IMR-90 (cell line): ENCODE measurements around the gene PVALEF. TPM values are rescaled to one million over a fixed set of nuclear protein-coding genes. Genes with fewer than 3 reads are reported as not detected.
A peak's percentile ranks its signal among the peaks of the same experiment; 100 is the strongest.

Source experiments
- ATAC-seq: fragments of 200-7000 bp; cut with Tn5 transposase; 2 replicates; pipeline ENCODE4 v1.9.1; 2020; ENCODE audit warnings: low read depth, mild to moderate bottlenecking, moderate library complexity
- BruUV-seq: library from RNA; stranded (reverse); fragments of 400-500 nt; replicated peaks from 2 replicates; lab custom pipeline; 2021; lab: Mats Ljungman, UMichigan
- CTCF ChIA-PET: fragments of 300-600 bp; formaldehyde crosslinking; extraction: SDS; loops from one replicate; lab custom pipeline; 2021; ENCODE audit warnings: antibody characterized with exemption; lab: Yijun Ruan, JAX
- POLR2A ChIA-PET: fragments of 300-600 bp; sonication (Branson Sonifier 250); formaldehyde crosslinking; loops from one replicate; lab custom pipeline; 2022; ENCODE audit warnings: antibody characterized with exemption; ENCODE audit not compliant: unreplicated experiment; lab: Charles Lee
- DNase-seq: peaks from one replicate; pipeline ENCODE4 v3.0.0; 2013
- H2AFZ ChIP-seq: replicated peaks from 2 replicates; pipeline ENCODE3; 2013; ENCODE audit warnings: low read length, mild to moderate bottlenecking; ENCODE audit not compliant: poor library complexity
- H2AK5ac ChIP-seq: 2 replicates; pipeline ENCODE4 v1.6.1; 2013; ENCODE audit warnings: low read depth, low read length, inconsistent platforms
- H2AK9ac ChIP-seq: replicated peaks from 2 replicates; pipeline ENCODE3; 2013; ENCODE audit warnings: mild to moderate bottlenecking, low read depth, low read length, moderate library complexity; ENCODE audit not compliant: poor library complexity
- H2BK120ac ChIP-seq: 2 replicates; pipeline ENCODE4 v1.6.1; 2013; ENCODE audit warnings: low read depth, low read length, inconsistent platforms
- H2BK15ac ChIP-seq: 3 replicates; pipeline ENCODE4 v1.6.1; 2013; ENCODE audit warnings: low read depth, low read length, inconsistent platforms
- H2BK20ac ChIP-seq: 2 replicates; pipeline ENCODE4 v1.6.1; 2013; ENCODE audit warnings: low read depth, mild to moderate bottlenecking, inconsistent platforms, low read length, moderate library complexity
- H2BK5ac ChIP-seq: 2 replicates; pipeline ENCODE4 v1.6.1; 2013; ENCODE audit warnings: mild to moderate bottlenecking, low read depth, low read length, inconsistent platforms; ENCODE audit not compliant: poor library complexity, severe bottlenecking
- H3K14ac ChIP-seq: replicated peaks from 2 replicates; pipeline ENCODE4 v1.6.1; 2013; ENCODE audit warnings: low read depth, low read length, inconsistent platforms
- H3K18ac ChIP-seq: 2 replicates; pipeline ENCODE4 v1.6.1; 2013; ENCODE audit warnings: low read depth, low read length, control low read depth
- H3K23ac ChIP-seq: 2 replicates; pipeline ENCODE4 v1.6.1; 2013; ENCODE audit warnings: low read depth, low read length, inconsistent platforms
- H3K27ac ChIP-seq: 2 replicates; pipeline ENCODE4 v1.5.1; 2013; ENCODE audit warnings: mild to moderate bottlenecking, control low read depth, low read length; ENCODE audit not compliant: insufficient read depth
- H3K27me3 ChIP-seq: 2 replicates; pipeline ENCODE4 v1.6.1; 2013; ENCODE audit warnings: low read length; ENCODE audit not compliant: control insufficient read depth, insufficient read depth
- H3K36me3 ChIP-seq: 2 replicates; pipeline ENCODE4 v1.6.1; 2013; ENCODE audit warnings: low read length, mixed read lengths; ENCODE audit not compliant: control insufficient read depth, insufficient read depth
- H3K4ac ChIP-seq: 2 replicates; pipeline ENCODE4 v1.6.1; 2013; ENCODE audit warnings: low read depth, low read length, inconsistent platforms
- H3K4me1 ChIP-seq: 2 replicates; pipeline ENCODE4 v1.6.1; 2013; ENCODE audit warnings: low read length, mixed read lengths; ENCODE audit not compliant: control insufficient read depth, insufficient read depth
- H3K4me2 ChIP-seq: 2 replicates; pipeline ENCODE4 v1.6.1; 2013; ENCODE audit warnings: low read depth, mild to moderate bottlenecking, control low read depth, low read length, moderate library complexity
- H3K4me3 ChIP-seq: 2 replicates; pipeline ENCODE4 v1.5.1; 2013; ENCODE audit warnings: low read depth, mild to moderate bottlenecking, control low read depth, low read length, moderate library complexity; ENCODE audit not compliant: insufficient read depth
- H3K56ac ChIP-seq: 2 replicates; pipeline ENCODE4 v1.6.1; 2013; ENCODE audit warnings: low read length, inconsistent platforms; ENCODE audit not compliant: insufficient read depth; ENCODE audit errors: extremely low read depth
- H3K79me1 ChIP-seq, 2 experiments: 2 replicates each; pipeline ENCODE4 v1.6.1; 2013; ENCODE audit warnings: low read length in 2 of 2, inconsistent platforms in 1 of 2, low read depth in 1 of 2
- H3K9ac ChIP-seq: 2 replicates; pipeline ENCODE4 v1.6.1; 2013; ENCODE audit warnings: low read depth, low read length, control low read depth
- H3K9me1 ChIP-seq: 2 replicates; pipeline ENCODE4 v1.6.1; 2013; ENCODE audit warnings: low read length, inconsistent platforms; ENCODE audit not compliant: insufficient read depth
- H3K9me3 ChIP-seq: 2 replicates; pipeline ENCODE4 v1.6.1; 2013; ENCODE audit warnings: low read length; ENCODE audit not compliant: control insufficient read depth, insufficient read depth
- H4K20me1 ChIP-seq: 2 replicates; pipeline ENCODE4 v1.6.1; 2013; ENCODE audit warnings: low read length, inconsistent platforms; ENCODE audit not compliant: insufficient read depth
- H4K5ac ChIP-seq: 2 replicates; pipeline ENCODE4 v1.6.1; 2013; ENCODE audit warnings: mild to moderate bottlenecking, low read depth, low read length, control low read depth
- H4K8ac ChIP-seq, 2 experiments: 2 replicates each; pipeline ENCODE4 v1.6.1; 2013; ENCODE audit warnings: low read depth in 2 of 2, low read length in 2 of 2, control low read depth in 1 of 2, inconsistent platforms in 1 of 2
- H4K91ac ChIP-seq: 2 replicates; pipeline ENCODE4 v1.6.1; 2013; ENCODE audit warnings: low read depth, low read length, inconsistent platforms; ENCODE audit not compliant: insufficient read depth
- BHLHE40 ChIP-seq: fragments of 150-350 bp; IDR thresholded peaks from 2 replicates; pipeline ENCODE4 v1.6.1; 2016; ENCODE audit warnings: mild to moderate bottlenecking, low read depth, low read length
- CEBPB ChIP-seq: IDR thresholded peaks from 2 replicates; pipeline ENCODE4 v1.6.1; 2012; ENCODE audit warnings: low read depth, low read length, improper control_type of control experiment
- CHD1 ChIP-seq: IDR thresholded peaks from 2 replicates; pipeline ENCODE4 v1.6.1; 2012; ENCODE audit warnings: low read depth, low read length, improper control_type of control experiment
- FOS ChIP-seq: fragments of 150-350 bp; IDR thresholded peaks from 2 replicates; pipeline ENCODE4 v1.6.1; 2016; ENCODE audit warnings: low read depth, low read length
- MAFK ChIP-seq: IDR thresholded peaks from 2 replicates; pipeline ENCODE4 v1.6.1; 2012; ENCODE audit warnings: low read depth, low read length, improper control_type of control experiment
- MAZ ChIP-seq: IDR thresholded peaks from 2 replicates; pipeline ENCODE4 v1.6.1; 2012; ENCODE audit warnings: low read depth, mild to moderate bottlenecking, low read length, improper control_type of control experiment, moderate library complexity, borderline replicate concordance
- NFE2L2 ChIP-seq: fragments of 150-350 bp; IDR thresholded peaks from 2 replicates; pipeline ENCODE4 v1.6.1; 2016; ENCODE audit warnings: low read depth, mild to moderate bottlenecking, low read length
- POLR2A ChIP-seq: IDR thresholded peaks from 2 replicates; pipeline ENCODE4 v1.6.1; 2012; ENCODE audit warnings: mild to moderate bottlenecking, low read depth, low read length
- RAD21 ChIP-seq: IDR thresholded peaks from 2 replicates; pipeline ENCODE4 v1.6.1; 2012; ENCODE audit warnings: low read length, improper control_type of control experiment
- RCOR1 ChIP-seq: IDR thresholded peaks from 2 replicates; pipeline ENCODE4 v1.6.1; 2012; ENCODE audit warnings: mild to moderate bottlenecking, low read length, improper control_type of control experiment; ENCODE audit not compliant: insufficient replicate concordance
- RFX5 ChIP-seq: IDR thresholded peaks from 2 replicates; pipeline ENCODE4 v1.8.0; 2012; ENCODE audit warnings: low read depth, mild to moderate bottlenecking, low read length, moderate library complexity
- WGBS, 2 experiments: methylation state at CpG; one replicate each; pipeline versions ENCODE4 v1.1.5 to v1.1.7; 2013; ENCODE audit warnings: missing lambda C conversion rate in 2 of 2; ENCODE audit not compliant: insufficient read length in 1 of 2; ENCODE audit errors: extremely low coverage in 2 of 2; 5-methylcytosine and 5-hydroxymethylcytosine counted together
- dilution Hi-C: fragments of 300-500 bp; cut with HindIII; formaldehyde crosslinking; loops from one replicate; pipeline ENCODE4 v1.14.3; 2018; ENCODE audit warnings: low sequenced_read_pairs; ENCODE audit not compliant: unreplicated experiment
- in situ Hi-C: fragments of 300-500 bp; cut with MboI; formaldehyde crosslinking; loops from 3 replicates; pipeline ENCODE4 v1.14.3; 2019; ENCODE audit warnings: low sequenced_read_pairs, inconsistent platforms, mixed read lengths
- intact Hi-C: fragments of 100-400 bp; cut with micrococcal nuclease; formaldehyde crosslinking; loops from 2 replicates; pipeline ENCODE4 v1.10.0; 2022
- polyA plus RNA-seq, 3 experiments: library from polyadenylated mRNA; depleted of rRNA; stranded (reverse); fragments of >200 nt; gene quantifications; 2 replicates each; pipeline ENCODE4 v1.2.3, GENCODE V29; 2012; ENCODE audit warnings: low replicate concordance in 1 of 3
- total RNA-seq: library from RNA; depleted of rRNA; stranded (reverse); fragments of >200 nt; gene quantifications from 2 replicates; pipeline ENCODE4 v1.2.3, GENCODE V29; 2012
- TF ChIP-seq, protein P1 (sequence below): conservative IDR thresholded peaks from 2 replicates; pipeline ENCODE4 v1.5.1; 2012; ENCODE audit warnings: mild to moderate bottlenecking, low read depth, low read length, improper control_type of control experiment
- TF ChIP-seq, protein P2 (sequence below): fragments of 150-350 bp; IDR thresholded peaks from 2 replicates; pipeline ENCODE4 v1.6.1; 2016; ENCODE audit warnings: low read depth, mild to moderate bottlenecking, low read length, moderate library complexity, borderline replicate concordance

The PVALEF gene
- total and polyA plus RNA-seq, 2 of the 4 experiments (the other 2 are of a cell fraction) = not detected

DNA sequence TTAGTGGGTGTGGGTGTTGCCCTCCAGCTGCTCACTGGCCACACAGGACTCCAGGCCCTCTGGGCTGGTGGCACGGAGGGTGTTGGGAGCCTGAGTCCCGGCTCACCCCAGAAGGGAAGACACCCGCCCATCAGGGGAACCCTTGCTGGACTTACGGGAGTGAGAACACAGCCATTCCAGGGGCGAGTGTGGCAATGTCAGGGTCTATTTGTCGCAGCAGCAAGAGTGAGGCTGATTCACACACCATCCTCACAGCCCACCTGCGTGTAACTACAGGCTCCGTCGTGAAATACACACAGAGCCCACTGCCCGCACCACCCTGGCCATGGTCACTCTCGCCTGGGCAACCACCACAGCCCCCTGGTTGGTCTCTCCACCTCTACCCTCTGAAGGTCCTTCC lies 18.5 kb downstream of the PVALEF start:
- H2BK15ac ChIP-seq = no peak overlapping the region
- H3K9me1 ChIP-seq = no peaks in the 10 kb centered on the region
- H3K4me1 ChIP-seq = no peaks in the 10 kb centered on the region
- no peak overlapping the region for H3K23ac ChIP-seq
- no peak overlapping the region for H3K4ac ChIP-seq
- H2BK20ac ChIP-seq = no peak overlapping the region
- no peak overlapping the region for H3K9ac ChIP-seq
- no peak overlapping the region for H3K4me2 ChIP-seq
- H4K91ac ChIP-seq = no peak overlapping the region
- no peak overlapping the region for H3K18ac ChIP-seq
- intact Hi-C loops (no loop called here), dilution Hi-C loops (no loop called here), in situ Hi-C loops (no loop called here)
- DNase-seq = no peak
- no peak overlapping the region for H3K27ac ChIP-seq
- no peak overlapping the region for H3K4me3 ChIP-seq
- peak overlapping the region; percentile 78 for H2AK9ac ChIP-seq
- H4K20me1 ChIP-seq = no peaks in the 10 kb centered on the region
- H2AK5ac ChIP-seq = no peak overlapping the region
- no peak for ATAC-seq
- H3K27me3 ChIP-seq = peaks cover 6% of the 10 kb centered on the region; the same call in 1 of the 2 replicates
- WGBS, 2 experiments = 94% methylated on average over 5 of the region's 11 CpGs; no CpG with 5 or more reads in 1 of the 2 experiments
- no peaks in the 10 kb centered on the region for H3K79me1 ChIP-seq
- TF ChIP-seq POLR2A (no peak), MAZ (no peak), RCOR1 (no peak), MAFK (no peak), CEBPB (no peak), RAD21 (no peak), NFE2L2 (no peak), FOS (no peak), BHLHE40 (no peak), CHD1 (no peak), RFX5 (no peak)
- TF ChIP-seq, protein P1, sequence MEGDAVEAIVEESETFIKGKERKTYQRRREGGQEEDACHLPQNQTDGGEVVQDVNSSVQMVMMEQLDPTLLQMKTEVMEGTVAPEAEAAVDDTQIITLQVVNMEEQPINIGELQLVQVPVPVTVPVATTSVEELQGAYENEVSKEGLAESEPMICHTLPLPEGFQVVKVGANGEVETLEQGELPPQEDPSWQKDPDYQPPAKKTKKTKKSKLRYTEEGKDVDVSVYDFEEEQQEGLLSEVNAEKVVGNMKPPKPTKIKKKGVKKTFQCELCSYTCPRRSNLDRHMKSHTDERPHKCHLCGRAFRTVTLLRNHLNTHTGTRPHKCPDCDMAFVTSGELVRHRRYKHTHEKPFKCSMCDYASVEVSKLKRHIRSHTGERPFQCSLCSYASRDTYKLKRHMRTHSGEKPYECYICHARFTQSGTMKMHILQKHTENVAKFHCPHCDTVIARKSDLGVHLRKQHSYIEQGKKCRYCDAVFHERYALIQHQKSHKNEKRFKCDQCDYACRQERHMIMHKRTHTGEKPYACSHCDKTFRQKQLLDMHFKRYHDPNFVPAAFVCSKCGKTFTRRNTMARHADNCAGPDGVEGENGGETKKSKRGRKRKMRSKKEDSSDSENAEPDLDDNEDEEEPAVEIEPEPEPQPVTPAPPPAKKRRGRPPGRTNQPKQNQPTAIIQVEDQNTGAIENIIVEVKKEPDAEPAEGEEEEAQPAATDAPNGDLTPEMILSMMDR = no peak
- TF ChIP-seq, protein P2, sequence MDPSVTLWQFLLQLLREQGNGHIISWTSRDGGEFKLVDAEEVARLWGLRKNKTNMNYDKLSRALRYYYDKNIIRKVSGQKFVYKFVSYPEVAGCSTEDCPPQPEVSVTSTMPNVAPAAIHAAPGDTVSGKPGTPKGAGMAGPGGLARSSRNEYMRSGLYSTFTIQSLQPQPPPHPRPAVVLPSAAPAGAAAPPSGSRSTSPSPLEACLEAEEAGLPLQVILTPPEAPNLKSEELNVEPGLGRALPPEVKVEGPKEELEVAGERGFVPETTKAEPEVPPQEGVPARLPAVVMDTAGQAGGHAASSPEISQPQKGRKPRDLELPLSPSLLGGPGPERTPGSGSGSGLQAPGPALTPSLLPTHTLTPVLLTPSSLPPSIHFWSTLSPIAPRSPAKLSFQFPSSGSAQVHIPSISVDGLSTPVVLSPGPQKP = no peak
- H2BK5ac ChIP-seq = no peak overlapping the region
- no peak overlapping the region for H4K5ac ChIP-seq
- ChIA-PET CTCF (no interaction called here), POLR2A (no interaction called here)
- no peak overlapping the region for H4K8ac ChIP-seq
- H3K56ac ChIP-seq = no peak overlapping the region
- no TSS peak for BruUV-seq
- no peak overlapping the region for H2BK120ac ChIP-seq
- H2AFZ ChIP-seq = no peak overlapping the region
- H3K9me3 ChIP-seq = no peaks in the 10 kb centered on the region
- H3K14ac ChIP-seq = no peak overlapping the region
- no peaks in the 10 kb centered on the region for H3K36me3 ChIP-seq
